ENCODE results near the gene YPEL2.

GRCh38 chr17:59399914-59400313 is 68.5 kb downstream of the YPEL2 start:
- TF ChIP-seq CTCF (IDR thresholded peaks at IDR 0.05; ENCODE audit: insufficient read depth, low read length) (no peak), POLR2AphosphoS5 (IDR thresholded peaks at IDR 0.05; ENCODE audit: low read depth) (no peak), REST (IDR thresholded peaks at IDR 0.05; ENCODE audit: insufficient replicate concordance, low read depth) (no peak), GABPA (IDR thresholded peaks at IDR 0.05; ENCODE audit: low read depth) (no peak)

Data from HL-60 (cell line).